Measurements from ENCODE around the gene CHST7.

The CHST7 gene

DNA sequence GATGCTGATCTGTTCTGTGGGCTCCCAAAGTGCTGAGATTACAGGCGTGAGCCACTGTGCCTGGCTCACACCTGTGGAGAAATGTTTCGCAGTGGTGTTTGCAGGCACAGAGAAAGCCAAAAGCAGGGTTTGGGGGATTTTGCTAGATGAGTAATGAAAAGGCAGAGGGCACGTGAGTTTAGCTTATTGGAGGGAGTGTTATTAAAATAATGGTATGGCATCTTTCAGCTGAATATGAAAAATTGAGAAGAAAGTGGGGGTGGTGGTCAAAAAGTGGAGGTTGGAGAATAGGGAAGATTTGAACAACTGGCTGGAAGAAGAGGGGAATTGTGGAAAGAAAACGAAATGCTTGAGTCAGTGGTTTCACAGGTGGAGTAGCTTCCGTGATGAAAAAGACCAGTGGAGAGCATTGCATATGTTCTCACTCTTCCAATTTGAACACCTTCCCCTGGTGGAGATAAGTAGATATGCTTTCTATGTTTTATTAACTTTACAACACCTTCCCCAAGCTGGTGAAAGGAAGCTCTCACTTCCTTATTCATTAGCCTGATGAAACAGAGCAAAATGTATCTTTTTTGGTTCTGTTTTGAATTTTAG lies 1.1 kb upstream of the CHST7 start:
- in situ Hi-C loops (cut with MboI; ENCODE audit: low sequenced_read_pairs), result loop anchor here (25.0 kb wide), 1 partner anchor 215 kb away; no protein-coding TSS in a partner anchor

DNA sequence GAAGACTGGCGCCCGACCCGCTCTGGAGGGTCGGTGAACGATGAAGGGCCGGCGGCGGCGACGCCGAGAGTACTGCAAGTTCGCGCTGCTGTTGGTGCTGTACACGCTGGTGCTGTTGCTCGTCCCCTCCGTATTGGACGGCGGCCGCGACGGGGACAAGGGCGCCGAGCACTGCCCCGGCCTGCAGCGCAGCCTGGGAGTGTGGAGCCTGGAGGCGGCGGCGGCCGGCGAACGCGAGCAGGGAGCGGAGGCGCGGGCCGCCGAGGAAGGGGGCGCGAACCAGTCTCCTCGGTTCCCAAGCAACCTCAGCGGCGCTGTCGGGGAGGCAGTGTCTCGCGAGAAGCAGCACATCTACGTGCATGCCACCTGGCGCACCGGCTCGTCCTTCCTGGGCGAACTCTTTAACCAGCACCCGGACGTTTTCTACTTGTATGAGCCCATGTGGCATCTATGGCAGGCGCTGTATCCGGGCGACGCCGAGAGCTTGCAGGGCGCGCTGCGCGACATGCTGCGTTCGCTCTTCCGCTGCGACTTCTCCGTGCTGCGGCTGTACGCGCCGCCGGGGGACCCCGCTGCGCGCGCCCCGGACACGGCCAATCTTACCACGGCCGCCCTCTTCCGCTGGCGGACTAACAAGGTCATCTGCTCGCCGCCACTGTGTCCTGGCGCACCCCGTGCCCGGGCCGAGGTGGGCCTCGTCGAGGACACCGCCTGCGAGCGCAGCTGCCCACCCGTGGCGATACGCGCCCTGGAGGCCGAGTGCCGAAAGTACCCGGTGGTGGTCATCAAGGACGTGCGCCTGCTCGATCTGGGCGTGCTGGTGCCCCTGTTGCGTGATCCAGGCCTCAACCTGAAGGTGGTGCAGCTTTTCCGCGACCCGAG lies 568 bp downstream of the CHST7 start:
- in situ Hi-C loops (cut with MboI; ENCODE audit: low sequenced_read_pairs), result loop anchor here (25.0 kb wide), 1 partner anchor 213 kb away; no protein-coding TSS in a partner anchor

DNA sequence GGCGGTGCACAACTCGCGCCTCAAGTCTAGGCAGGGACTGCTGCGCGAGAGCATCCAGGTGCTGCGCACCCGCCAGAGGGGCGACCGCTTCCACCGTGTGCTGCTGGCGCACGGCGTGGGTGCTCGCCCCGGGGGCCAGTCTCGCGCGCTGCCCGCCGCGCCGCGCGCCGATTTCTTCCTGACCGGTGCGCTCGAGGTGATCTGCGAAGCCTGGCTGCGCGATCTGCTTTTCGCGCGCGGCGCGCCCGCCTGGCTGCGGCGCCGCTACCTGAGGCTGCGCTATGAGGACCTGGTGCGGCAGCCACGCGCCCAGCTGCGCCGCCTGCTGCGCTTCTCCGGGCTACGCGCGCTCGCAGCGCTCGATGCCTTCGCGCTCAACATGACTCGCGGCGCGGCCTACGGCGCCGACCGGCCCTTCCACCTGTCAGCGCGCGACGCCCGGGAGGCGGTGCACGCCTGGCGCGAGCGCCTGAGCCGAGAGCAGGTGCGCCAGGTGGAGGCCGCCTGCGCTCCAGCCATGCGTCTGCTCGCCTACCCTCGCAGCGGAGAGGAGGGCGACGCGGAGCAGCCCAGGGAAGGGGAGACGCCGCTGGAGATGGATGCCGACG lies 1.3 kb downstream of the CHST7 start:
- in situ Hi-C loops (cut with MboI; ENCODE audit: low sequenced_read_pairs), result loop anchor here (25.0 kb wide), 1 partner anchor 212 kb away; no protein-coding TSS in a partner anchor

DNA sequence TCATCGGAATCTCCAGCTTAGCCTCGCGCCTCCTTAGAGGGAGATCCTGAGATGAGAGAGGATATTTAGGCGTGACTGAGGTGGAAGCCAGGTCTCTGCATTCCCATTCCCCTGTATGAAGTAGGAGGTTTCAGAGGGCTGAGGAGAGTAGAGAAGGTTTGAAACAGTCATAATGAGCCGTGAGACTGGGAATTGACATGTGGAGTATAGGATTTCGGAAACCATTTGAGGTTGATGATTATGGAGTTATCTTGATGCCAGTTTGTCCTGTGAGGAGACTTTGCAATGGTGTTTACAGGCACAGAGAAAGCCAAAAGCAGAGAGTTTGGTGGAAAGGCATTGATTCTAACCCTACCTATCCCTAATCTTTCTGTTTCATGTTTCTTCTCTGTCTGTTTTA lies 2.0 kb downstream of the CHST7 start:
- in situ Hi-C loops (cut with MboI; ENCODE audit: low sequenced_read_pairs), result no loop called here

DNA sequence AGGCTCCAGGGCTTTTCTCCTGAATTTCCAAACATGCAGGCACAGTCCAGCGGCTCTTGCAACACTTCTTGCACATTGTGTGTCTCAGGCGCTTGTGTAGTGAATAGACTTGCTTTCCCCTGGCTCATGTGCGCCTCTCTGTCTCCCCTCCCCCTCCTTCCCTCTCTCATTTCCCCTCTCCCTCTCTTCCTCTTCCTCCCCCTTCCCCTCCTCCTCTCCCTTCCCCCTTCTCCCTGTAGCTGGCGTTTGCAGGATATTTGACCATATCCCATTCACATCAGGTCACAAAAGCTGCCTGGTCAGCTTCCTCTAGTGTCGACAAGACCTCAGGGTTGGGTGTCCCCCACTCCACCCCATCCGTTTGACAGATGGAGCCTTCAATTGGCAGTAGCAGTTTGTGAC lies 2.4 kb downstream of the CHST7 start:
- in situ Hi-C loops (cut with MboI; ENCODE audit: low sequenced_read_pairs), result no loop called here

DNA sequence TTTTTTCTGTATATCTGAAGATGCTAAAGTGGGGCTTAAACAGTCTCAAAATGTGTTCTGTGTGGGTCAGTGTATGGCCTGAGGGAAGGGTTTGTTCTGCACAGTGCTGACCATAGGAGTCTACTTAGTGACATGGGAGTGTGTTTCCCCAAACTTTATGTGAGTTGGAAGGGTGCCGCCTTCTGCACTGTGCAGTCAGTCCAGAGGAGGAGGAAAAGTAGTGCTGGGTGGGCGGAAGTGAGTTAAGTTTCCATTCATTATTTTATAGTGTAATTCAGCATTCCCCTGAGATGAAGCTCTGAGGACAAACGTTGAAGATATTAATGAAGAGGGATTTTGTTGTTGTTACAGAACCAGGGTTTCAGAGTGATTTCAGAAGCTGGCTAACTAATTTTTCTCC lies 2.9 kb downstream of the CHST7 start:
- in situ Hi-C loops (cut with MboI; ENCODE audit: low sequenced_read_pairs), result no loop called here

GRCh38 chrX:46577221-46578005 lies 3.8 kb downstream of the CHST7 start:
- in situ Hi-C loops (cut with MboI; ENCODE audit: low sequenced_read_pairs), result no loop called here

DNA sequence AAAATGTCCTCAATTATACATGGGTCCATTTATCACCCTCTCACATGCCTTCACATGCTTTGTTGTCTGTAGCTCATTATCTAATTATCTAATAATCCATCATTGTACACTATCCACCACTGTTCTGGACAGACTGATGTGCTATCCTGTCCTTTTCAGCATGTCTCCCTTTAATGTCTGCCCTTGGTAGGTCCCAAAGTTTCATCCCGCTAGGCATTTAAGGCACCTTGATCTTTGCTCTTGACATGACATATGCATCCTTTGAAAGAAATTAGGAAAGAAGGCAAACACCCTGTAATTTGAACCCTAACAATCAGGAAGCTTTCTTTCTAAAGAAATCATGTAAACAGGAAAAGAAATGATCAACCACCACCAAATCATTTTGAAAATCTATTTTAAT lies 5.7 kb downstream of the CHST7 start:
- in situ Hi-C loops (cut with MboI; ENCODE audit: low sequenced_read_pairs), result no loop called here

DNA sequence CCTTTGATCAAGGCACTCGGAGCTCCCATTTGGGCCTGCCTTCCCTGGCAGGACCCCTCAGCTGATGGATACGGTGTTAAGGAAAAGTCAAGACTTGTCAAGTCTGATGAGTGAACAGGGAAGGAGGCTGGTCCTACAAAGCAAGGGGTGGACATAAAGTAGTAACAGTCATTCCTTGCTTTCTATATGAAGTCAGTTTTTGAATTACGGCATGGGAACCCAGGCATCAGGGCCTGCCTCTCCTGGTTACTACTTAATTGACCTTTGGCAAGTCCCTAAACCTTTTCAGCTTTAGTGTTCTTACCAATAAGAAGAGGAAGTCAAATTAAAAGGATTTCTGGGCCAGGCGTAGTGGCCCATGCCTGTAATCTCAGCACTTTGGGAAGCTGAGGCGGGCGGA lies 7.0 kb downstream of the CHST7 start:
- in situ Hi-C loops (cut with MboI; ENCODE audit: low sequenced_read_pairs), result no loop called here

DNA sequence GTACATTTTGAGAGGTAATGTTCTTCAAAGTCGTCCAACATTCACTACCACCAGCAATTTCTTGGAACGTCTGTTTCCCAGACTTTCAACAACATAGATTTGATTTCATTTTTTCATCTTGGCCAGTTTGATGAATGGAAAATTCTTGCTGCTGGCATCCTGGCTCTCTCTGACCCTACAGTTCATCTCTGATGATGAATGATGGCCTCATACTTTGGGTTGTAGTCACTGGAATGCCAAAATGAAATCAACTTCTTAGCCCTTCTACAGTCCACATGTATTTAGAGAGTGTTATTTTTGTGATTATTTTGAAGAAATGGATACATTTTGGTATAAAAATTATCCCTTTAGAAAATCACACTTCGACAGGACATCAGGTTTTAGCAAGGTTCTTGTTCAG lies 8.8 kb downstream of the CHST7 start:
- in situ Hi-C loops (cut with MboI; ENCODE audit: low sequenced_read_pairs), result no loop called here

DNA sequence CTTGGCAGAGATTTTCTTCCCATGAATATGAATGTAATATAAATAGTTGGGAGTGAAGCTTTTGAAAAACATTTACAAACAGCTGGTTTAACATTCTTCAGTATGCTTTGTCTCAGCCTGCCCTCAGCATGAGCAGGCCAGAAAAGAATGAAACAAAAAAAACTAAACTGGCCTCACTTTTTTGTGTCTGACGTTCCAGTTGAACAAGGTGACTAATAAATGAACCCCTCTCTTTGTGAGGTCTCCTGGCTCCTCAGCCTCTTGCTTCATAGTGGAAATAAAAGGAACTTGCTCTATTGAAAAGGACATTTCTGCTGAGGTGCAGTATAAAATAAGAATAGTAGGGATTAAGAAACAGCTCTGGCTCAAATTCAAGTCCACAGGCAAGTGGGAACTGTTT lies 9.4 kb downstream of the CHST7 start:
- in situ Hi-C loops (cut with MboI; ENCODE audit: low sequenced_read_pairs), result no loop called here

GRCh38 chrX:46584736-46585135 lies 11.2 kb downstream of the CHST7 start:
- in situ Hi-C loops (cut with MboI; ENCODE audit: low sequenced_read_pairs), result no loop called here

- in situ Hi-C loops (cut with MboI; ENCODE audit: low sequenced_read_pairs), result no loop called here
These were observed 13.6 kb downstream of the CHST7 start for GRCh38 chrX:46587158-46587557.

DNA sequence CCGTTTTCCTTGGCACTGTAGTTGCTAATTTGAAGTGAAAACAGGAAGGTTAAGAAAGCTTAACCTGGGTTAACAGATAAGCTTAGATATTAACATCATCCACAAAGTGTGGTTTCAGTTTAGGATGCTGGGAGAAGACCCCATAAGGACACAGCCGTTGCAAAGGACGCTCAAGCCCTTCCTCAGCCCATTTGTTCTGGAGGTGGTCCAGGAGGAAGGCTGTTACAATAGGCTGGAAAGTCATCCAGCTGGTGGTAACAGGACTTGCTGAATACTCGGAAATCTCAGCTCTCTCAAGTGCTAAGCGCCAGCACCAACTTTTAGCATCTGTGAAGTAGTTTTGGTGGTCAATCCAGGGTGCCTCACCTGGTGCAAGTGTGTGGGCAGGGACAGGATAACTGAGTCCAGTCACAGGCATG lies 14.2 kb downstream of the CHST7 start:
- in situ Hi-C loops (cut with MboI; ENCODE audit: low sequenced_read_pairs), result no loop called here

GRCh38 chrX:46588263-46588662 lies 14.7 kb downstream of the CHST7 start:
- in situ Hi-C loops (cut with MboI; ENCODE audit: low sequenced_read_pairs), result no loop called here

DNA sequence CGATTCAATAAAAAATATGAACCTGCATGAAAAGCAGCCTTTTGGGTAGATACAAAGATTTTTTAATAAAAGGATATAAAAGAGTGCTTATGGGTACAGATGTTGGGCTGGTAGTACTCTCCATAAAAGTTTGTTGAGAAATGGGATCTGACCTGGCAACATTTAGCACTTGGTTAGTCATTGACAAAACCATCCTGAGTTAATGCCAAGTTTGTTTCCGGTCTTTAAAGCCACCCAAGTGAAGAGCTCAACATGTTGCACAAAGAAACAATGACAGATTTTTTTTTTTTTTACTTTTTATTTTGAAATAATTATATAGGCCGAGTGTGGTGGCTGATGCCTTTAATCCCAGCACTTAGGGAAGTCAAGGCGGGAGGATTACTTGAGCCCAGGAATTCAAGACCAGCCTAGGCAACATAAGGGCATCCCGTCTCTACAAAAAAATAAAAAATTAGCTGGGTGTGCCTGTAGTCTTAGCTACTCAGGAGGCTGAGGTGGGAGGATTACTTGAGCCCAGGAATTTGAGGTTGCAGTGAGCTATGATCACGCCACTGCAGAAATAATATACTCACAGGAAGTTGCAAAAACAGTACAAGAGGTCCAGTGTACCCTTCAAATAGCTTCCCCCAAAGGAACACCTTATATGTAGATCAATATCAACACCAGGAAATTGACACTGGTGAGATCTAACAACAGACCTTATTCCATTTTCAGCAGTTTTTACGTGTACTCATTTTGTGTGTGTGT lies 16.6 kb downstream of the CHST7 start:
- in situ Hi-C loops (cut with MboI; ENCODE audit: low sequenced_read_pairs), result no loop called here

- in situ Hi-C loops (cut with MboI; ENCODE audit: low sequenced_read_pairs), result no loop called here
These were observed 21.5 kb downstream of the CHST7 start for GRCh38 chrX:46595084-46595483.

- in situ Hi-C loops (cut with MboI; ENCODE audit: low sequenced_read_pairs), result no loop called here
These were observed 23.6 kb downstream of the CHST7 start for GRCh38 chrX:46597208-46597607.

DNA sequence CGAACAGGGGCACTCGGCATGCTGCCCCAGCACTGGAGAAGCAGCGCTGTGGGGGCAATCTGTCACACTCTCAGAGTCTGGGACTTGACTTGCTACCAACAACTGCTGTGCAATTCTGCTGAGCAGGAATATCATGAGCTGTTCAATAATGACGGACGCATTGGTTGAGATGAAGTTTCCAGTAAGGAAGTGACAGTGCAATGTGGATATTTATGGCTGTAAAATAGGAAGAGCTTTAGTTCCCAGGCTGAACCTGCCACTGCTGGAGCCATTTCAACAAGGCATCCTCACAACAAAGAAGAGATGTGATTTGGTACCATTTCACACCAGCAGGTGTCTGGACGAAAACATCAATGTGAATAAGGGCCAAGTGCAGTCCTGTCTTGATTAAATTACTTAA lies 24.2 kb downstream of the CHST7 start:
- in situ Hi-C loops (cut with MboI; ENCODE audit: low sequenced_read_pairs), result no loop called here

GRCh38 chrX:46599051-46599560 lies 25.5 kb downstream of the CHST7 start:
- in situ Hi-C loops (cut with MboI; ENCODE audit: low sequenced_read_pairs), result no loop called here
